NB4 (cell line): ENCODE results near the gene CX3CL1.

Experiments
- CTCF ChIP-seq: IDR thresholded peaks from one replicate; pipeline ENCODE4 v1.5.1; 2012; ENCODE audit warnings: low read depth, low read length
- MAX ChIP-seq: IDR thresholded peaks from 2 replicates; pipeline ENCODE4 v1.6.1; 2011; ENCODE audit warnings: low read depth, low read length
- MYC ChIP-seq: IDR thresholded peaks from 2 replicates; pipeline ENCODE4 v1.6.1; 2011; ENCODE audit warnings: low read depth, low read length
- POLR2A ChIP-seq: IDR thresholded peaks from 2 replicates; pipeline ENCODE4 v1.6.1; 2011; ENCODE audit warnings: mild to moderate bottlenecking; ENCODE audit not compliant: insufficient read length; ENCODE audit errors: extremely low read depth

- TF ChIP-seq CTCF (no peak), POLR2A (no peak), MAX (no peak), MYC (no peak)
Observed at GRCh38 chr16:57423152-57423551, 50.9 kb downstream of the CX3CL1 start.
